WTC11 (cell line): ENCODE data around the gene C6orf52. TPM values are rescaled to one million over a fixed set of nuclear protein-coding genes. Genes with fewer than 3 reads are reported as not detected.

Source experiments
- ATAC-seq: fragments of 200-7000 bp; cut with Tn5 transposase; 2 replicates; pipeline ENCODE4 v1.10.0; 2021; ENCODE audit warnings: mild to moderate bottlenecking, moderate library complexity
- CTCF ChIA-PET: fragments of 300-600 bp; sonication (Branson Sonifier 250); formaldehyde crosslinking; loops from one replicate; lab custom pipeline; 2021; ENCODE audit warnings: antibody characterized with exemption; lab: Charles Lee
- POLR2A ChIA-PET: fragments of 350-600 bp; sonication (Branson Sonifier 250); formaldehyde crosslinking; loops from one replicate; lab custom pipeline; 2021; ENCODE audit warnings: antibody characterized with exemption; lab: Charles Lee
- DNase-seq: peaks from one replicate; pipeline ENCODE4 v3.0.0; 2021; ENCODE audit warnings: low spot score
- H3K27ac Mint-ChIP-seq: 2 replicates; pipeline ENCODE4 v1.8.0; 2021; ENCODE audit warnings: mixed read lengths
- H3K27me3 Mint-ChIP-seq: 2 replicates; pipeline ENCODE4 v1.8.0; 2021; ENCODE audit warnings: low read depth, mild to moderate bottlenecking, moderate library complexity, mixed read lengths
- H3K36me3 Mint-ChIP-seq: 2 replicates; pipeline ENCODE4 v1.8.0; 2021; ENCODE audit warnings: mixed read lengths
- H3K4me1 Mint-ChIP-seq: 2 replicates; pipeline ENCODE4 v1.8.0; 2022; ENCODE audit warnings: mixed read lengths
- H3K4me3 Mint-ChIP-seq: 2 replicates; pipeline ENCODE4 v1.8.0; 2021; ENCODE audit warnings: mild to moderate bottlenecking, moderate library complexity, mixed read lengths
- H3K9me3 Mint-ChIP-seq: 2 replicates; pipeline ENCODE4 v1.8.0; 2021; ENCODE audit warnings: mixed read lengths
- ATF1 ChIP-seq: sonication (generic); formaldehyde crosslinking; IDR thresholded peaks from 2 replicates; pipeline ENCODE4 v1.8.1; 2023; ENCODE audit warnings: mild to moderate bottlenecking, moderate library complexity, missing genetic modification reagents
- CBFB ChIP-seq: sonication (generic); formaldehyde crosslinking; IDR thresholded peaks from 2 replicates; pipeline ENCODE4 v1.8.1; 2022; ENCODE audit warnings: mild to moderate bottlenecking, low read depth, missing genetic modification reagents
- CREB1 ChIP-seq: sonication (generic); formaldehyde crosslinking; IDR thresholded peaks from 2 replicates; pipeline ENCODE4 v1.8.0; 2023; ENCODE audit warnings: mild to moderate bottlenecking, missing genetic modification reagents
- ELF4 ChIP-seq: sonication (generic); formaldehyde crosslinking; IDR thresholded peaks from 2 replicates; pipeline ENCODE4 v1.8.1; 2022; ENCODE audit warnings: low read depth, mild to moderate bottlenecking, moderate library complexity, missing genetic modification reagents
- EMX1 ChIP-seq: fragments of 250-450 bp; sonication (Bioruptor Pico); IDR thresholded peaks from 2 replicates; pipeline ENCODE4 v1.8.0; 2021; ENCODE audit warnings: mild to moderate bottlenecking
- HMGA2 ChIP-seq: fragments of 250-450 bp; sonication (Bioruptor Pico); IDR thresholded peaks from 2 replicates; pipeline ENCODE4 v1.4.0; 2021; ENCODE audit warnings: mild to moderate bottlenecking, moderate library complexity
- KAT7 ChIP-seq: sonication (generic); formaldehyde crosslinking; IDR thresholded peaks from 2 replicates; pipeline ENCODE4 v1.8.1; 2023; ENCODE audit warnings: missing genetic modification reagents, mild to moderate bottlenecking, borderline replicate concordance
- MYBL2 ChIP-seq: sonication (generic); formaldehyde crosslinking; IDR thresholded peaks from 2 replicates; pipeline ENCODE4 v1.8.1; 2023; ENCODE audit warnings: mild to moderate bottlenecking, moderate library complexity, missing genetic modification reagents
- NFATC4 ChIP-seq: fragments of 250-450 bp; sonication (Bioruptor Pico); IDR thresholded peaks from 2 replicates; pipeline ENCODE4 v1.9.0; 2021; ENCODE audit warnings: mild to moderate bottlenecking
- RELA ChIP-seq: sonication (generic); formaldehyde crosslinking; IDR thresholded peaks from 2 replicates; pipeline ENCODE4 v1.8.1; 2022; ENCODE audit warnings: missing genetic modification reagents, mild to moderate bottlenecking, borderline replicate concordance
- SMAD4 ChIP-seq: sonication (generic); formaldehyde crosslinking; IDR thresholded peaks from 2 replicates; pipeline ENCODE4 v1.8.0; 2022; ENCODE audit warnings: mild to moderate bottlenecking, missing genetic modification reagents
- SOX15 ChIP-seq: fragments of 250-450 bp; sonication (Bioruptor Pico); IDR thresholded peaks from 2 replicates; pipeline ENCODE4 v1.9.0; 2021; ENCODE audit warnings: mild to moderate bottlenecking
- TEAD4 ChIP-seq: sonication (generic); formaldehyde crosslinking; IDR thresholded peaks from 2 replicates; pipeline ENCODE4 v1.8.0; 2022; ENCODE audit warnings: mild to moderate bottlenecking, missing genetic modification reagents
- ZNF263 ChIP-seq: sonication (generic); formaldehyde crosslinking; IDR thresholded peaks from 2 replicates; pipeline ENCODE4 v1.8.1; 2022; ENCODE audit warnings: low read depth, mild to moderate bottlenecking, moderate library complexity, missing genetic modification reagents
- total RNA-seq: library from RNA; stranded (reverse); gene quantifications from 3 replicates; pipeline ENCODE4 v1.2.3, GENCODE V29; 2021
- TF ChIP-seq, protein P1 (sequence below): sonication (generic); formaldehyde crosslinking; IDR thresholded peaks from 2 replicates; pipeline ENCODE4 v1.8.1; 2022; ENCODE audit warnings: mild to moderate bottlenecking, moderate library complexity, missing genetic modification reagents
- TF ChIP-seq, protein P2 (sequence below): sonication (generic); formaldehyde crosslinking; IDR thresholded peaks from 2 replicates; pipeline ENCODE4 v1.8.0; 2022; ENCODE audit warnings: missing genetic modification reagents
- TF ChIP-seq, protein P3 (sequence below): sonication (generic); formaldehyde crosslinking; IDR thresholded peaks from 2 replicates; pipeline ENCODE4 v1.8.0; 2022; ENCODE audit warnings: mild to moderate bottlenecking, missing genetic modification reagents
- TF ChIP-seq, protein P4 (sequence below): sonication (generic); formaldehyde crosslinking; IDR thresholded peaks from 2 replicates; pipeline ENCODE4 v1.8.1; 2022; ENCODE audit warnings: low read depth, mild to moderate bottlenecking, moderate library complexity, missing genetic modification reagents, borderline replicate concordance
- TF ChIP-seq, protein P5 (sequence below): sonication (generic); formaldehyde crosslinking; IDR thresholded peaks from 2 replicates; pipeline ENCODE4 v1.8.0; 2023; ENCODE audit warnings: missing genetic modification reagents
- TF ChIP-seq, protein P6 (sequence below): sonication (generic); formaldehyde crosslinking; IDR thresholded peaks from 2 replicates; pipeline ENCODE4 v1.8.1; 2023; ENCODE audit warnings: mild to moderate bottlenecking, missing genetic modification reagents, moderate library complexity
- TF ChIP-seq, protein P7 (sequence below): sonication (generic); formaldehyde crosslinking; IDR thresholded peaks from 2 replicates; pipeline ENCODE4 v1.8.0; 2022; ENCODE audit warnings: mild to moderate bottlenecking, missing genetic modification reagents
- TF ChIP-seq, protein P8 (sequence below): sonication (generic); formaldehyde crosslinking; IDR thresholded peaks from 2 replicates; pipeline ENCODE4 v1.8.1; 2022; ENCODE audit warnings: missing genetic modification reagents, borderline replicate concordance
- TF ChIP-seq, protein P9 (sequence below): sonication (generic); formaldehyde crosslinking; IDR thresholded peaks from 2 replicates; pipeline ENCODE4 v1.8.1; 2023; ENCODE audit warnings: mild to moderate bottlenecking, missing genetic modification reagents

The C6orf52 gene
- total RNA-seq, 1 experiment from 2014 or later = 0.42 TPM

DNA sequence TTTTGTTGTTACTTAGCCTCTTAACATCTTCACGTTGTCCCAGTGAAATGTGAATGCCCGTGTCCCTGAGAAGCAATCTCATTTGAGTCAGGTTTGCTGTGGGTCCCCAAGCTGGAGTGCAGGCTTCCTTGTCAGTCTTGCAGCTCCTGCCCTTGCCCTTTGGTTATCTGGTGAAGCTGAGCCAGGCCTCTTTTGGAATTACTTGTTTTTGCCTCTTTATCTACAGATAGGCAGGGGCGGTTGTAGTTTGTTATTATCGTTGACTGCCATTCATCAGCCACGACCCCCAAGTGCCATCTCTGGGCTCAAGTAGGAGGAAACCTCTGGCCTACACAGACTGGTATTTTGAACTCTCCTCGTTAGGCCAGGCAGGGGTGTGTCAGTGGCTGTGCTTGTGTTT, 30.6 kb upstream of the C6orf52 start:
- Mint-ChIP-seq H3K9me3 (peaks cover 8% of the 10 kb centered on the region; the same call in 1 of the 2 replicates), H3K27ac (peak overlapping the region; percentile 89), H3K4me1 (peaks cover 28% of the 10 kb centered on the region), H3K36me3 (peaks cover 33% of the 10 kb centered on the region), H3K27me3 (no peaks in the 10 kb centered on the region), H3K4me3 (no peak overlapping the region)
- CTCF ChIA-PET = interaction anchor here (2.3 kb wide), 1 partner anchor 259 kb away, joined by 6 read pairs; no protein-coding TSS in a partner anchor
- TF ChIP-seq HMGA2 (CRISPR knock-in tag) = no peak
- no peak for TF ChIP-seq CREB1
- no peak for TF ChIP-seq MYBL2 (CRISPR knock-in tag)
- TF ChIP-seq NFATC4 (CRISPR knock-in tag) = no peak
- no peak for TF ChIP-seq RELA (CRISPR knock-in tag)
- no peak for TF ChIP-seq TEAD4 (CRISPR knock-in tag)
- TF ChIP-seq, protein P1, sequence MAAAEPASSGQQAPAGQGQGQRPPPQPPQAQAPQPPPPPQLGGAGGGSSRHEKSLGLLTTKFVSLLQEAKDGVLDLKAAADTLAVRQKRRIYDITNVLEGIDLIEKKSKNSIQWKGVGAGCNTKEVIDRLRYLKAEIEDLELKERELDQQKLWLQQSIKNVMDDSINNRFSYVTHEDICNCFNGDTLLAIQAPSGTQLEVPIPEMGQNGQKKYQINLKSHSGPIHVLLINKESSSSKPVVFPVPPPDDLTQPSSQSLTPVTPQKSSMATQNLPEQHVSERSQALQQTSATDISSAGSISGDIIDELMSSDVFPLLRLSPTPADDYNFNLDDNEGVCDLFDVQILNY = no peak
- DNase-seq = no peak
- no peak for ATAC-seq
- POLR2A ChIA-PET = no interaction called here

DNA sequence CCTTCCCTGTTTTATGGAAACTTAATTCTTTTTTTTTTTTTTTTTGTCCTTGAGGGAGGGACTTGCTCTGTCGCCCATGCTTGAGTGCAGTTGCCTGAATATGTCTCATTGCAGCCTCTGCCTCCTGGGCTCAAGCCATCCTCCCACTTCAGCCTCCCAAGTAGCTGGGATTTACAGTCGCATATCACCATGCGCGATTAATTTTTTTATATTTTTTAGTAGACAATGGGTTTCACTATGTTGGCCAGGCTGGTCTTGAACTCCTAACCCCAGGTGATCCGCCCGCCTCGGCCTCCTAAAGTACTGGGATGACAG, 29.1 kb upstream of the C6orf52 start:
- Mint-ChIP-seq H3K27me3 (no peaks in the 10 kb centered on the region), H3K9me3 (peaks cover 20% of the 10 kb centered on the region), H3K27ac (peak overlapping the region; percentile 99), H3K4me1 (peaks cover 28% of the 10 kb centered on the region), H3K36me3 (peaks cover 34% of the 10 kb centered on the region), H3K4me3 (peak overlapping the region; percentile 97)
- no peak for DNase-seq
- ChIA-PET CTCF (interaction anchor here (0.9 to 1.6 kb wide), 2 partner anchors 17 to 36 kb away, joined by 4 to 6 read pairs; no protein-coding TSS in a partner anchor), POLR2A (interaction anchor here (0.6 to 1.0 kb wide), 2 partner anchors 28 to 64 kb away, joined by 4 to 6 read pairs; partner anchors contain the start of genes C6orf52 and PAK1IP1)
- ATAC-seq = no peak
- TF ChIP-seq, protein P2, sequence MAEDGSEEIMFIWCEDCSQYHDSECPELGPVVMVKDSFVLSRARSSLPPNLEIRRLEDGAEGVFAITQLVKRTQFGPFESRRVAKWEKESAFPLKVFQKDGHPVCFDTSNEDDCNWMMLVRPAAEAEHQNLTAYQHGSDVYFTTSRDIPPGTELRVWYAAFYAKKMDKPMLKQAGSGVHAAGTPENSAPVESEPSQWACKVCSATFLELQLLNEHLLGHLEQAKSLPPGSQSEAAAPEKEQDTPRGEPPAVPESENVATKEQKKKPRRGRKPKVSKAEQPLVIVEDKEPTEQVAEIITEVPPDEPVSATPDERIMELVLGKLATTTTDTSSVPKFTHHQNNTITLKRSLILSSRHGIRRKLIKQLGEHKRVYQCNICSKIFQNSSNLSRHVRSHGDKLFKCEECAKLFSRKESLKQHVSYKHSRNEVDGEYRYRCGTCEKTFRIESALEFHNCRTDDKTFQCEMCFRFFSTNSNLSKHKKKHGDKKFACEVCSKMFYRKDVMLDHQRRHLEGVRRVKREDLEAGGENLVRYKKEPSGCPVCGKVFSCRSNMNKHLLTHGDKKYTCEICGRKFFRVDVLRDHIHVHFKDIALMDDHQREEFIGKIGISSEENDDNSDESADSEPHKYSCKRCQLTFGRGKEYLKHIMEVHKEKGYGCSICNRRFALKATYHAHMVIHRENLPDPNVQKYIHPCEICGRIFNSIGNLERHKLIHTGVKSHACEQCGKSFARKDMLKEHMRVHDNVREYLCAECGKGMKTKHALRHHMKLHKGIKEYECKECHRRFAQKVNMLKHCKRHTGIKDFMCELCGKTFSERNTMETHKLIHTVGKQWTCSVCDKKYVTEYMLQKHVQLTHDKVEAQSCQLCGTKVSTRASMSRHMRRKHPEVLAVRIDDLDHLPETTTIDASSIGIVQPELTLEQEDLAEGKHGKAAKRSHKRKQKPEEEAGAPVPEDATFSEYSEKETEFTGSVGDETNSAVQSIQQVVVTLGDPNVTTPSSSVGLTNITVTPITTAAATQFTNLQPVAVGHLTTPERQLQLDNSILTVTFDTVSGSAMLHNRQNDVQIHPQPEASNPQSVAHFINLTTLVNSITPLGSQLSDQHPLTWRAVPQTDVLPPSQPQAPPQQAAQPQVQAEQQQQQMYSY (CRISPR knock-in tag) = no peak
- TF ChIP-seq, protein P3, sequence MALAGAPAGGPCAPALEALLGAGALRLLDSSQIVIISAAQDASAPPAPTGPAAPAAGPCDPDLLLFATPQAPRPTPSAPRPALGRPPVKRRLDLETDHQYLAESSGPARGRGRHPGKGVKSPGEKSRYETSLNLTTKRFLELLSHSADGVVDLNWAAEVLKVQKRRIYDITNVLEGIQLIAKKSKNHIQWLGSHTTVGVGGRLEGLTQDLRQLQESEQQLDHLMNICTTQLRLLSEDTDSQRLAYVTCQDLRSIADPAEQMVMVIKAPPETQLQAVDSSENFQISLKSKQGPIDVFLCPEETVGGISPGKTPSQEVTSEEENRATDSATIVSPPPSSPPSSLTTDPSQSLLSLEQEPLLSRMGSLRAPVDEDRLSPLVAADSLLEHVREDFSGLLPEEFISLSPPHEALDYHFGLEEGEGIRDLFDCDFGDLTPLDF (CRISPR knock-in tag) = no peak
- TF ChIP-seq EMX1 (CRISPR knock-in tag) = no peak
- TF ChIP-seq, protein P4, sequence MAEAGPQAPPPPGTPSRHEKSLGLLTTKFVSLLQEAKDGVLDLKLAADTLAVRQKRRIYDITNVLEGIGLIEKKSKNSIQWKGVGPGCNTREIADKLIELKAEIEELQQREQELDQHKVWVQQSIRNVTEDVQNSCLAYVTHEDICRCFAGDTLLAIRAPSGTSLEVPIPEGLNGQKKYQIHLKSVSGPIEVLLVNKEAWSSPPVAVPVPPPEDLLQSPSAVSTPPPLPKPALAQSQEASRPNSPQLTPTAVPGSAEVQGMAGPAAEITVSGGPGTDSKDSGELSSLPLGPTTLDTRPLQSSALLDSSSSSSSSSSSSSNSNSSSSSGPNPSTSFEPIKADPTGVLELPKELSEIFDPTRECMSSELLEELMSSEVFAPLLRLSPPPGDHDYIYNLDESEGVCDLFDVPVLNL = no peak
- TF ChIP-seq, protein P5, sequence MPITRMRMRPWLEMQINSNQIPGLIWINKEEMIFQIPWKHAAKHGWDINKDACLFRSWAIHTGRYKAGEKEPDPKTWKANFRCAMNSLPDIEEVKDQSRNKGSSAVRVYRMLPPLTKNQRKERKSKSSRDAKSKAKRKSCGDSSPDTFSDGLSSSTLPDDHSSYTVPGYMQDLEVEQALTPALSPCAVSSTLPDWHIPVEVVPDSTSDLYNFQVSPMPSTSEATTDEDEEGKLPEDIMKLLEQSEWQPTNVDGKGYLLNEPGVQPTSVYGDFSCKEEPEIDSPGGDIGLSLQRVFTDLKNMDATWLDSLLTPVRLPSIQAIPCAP (CRISPR knock-in tag) = no peak
- TF ChIP-seq SMAD4 (CRISPR knock-in tag) = no peak
- no peak for TF ChIP-seq ATF1
- TF ChIP-seq NFATC4 (CRISPR knock-in tag) = no peak
- TF ChIP-seq SOX15 = no peak
- no peak for TF ChIP-seq KAT7
- no peak for TF ChIP-seq CBFB
- TF ChIP-seq, protein P6, sequence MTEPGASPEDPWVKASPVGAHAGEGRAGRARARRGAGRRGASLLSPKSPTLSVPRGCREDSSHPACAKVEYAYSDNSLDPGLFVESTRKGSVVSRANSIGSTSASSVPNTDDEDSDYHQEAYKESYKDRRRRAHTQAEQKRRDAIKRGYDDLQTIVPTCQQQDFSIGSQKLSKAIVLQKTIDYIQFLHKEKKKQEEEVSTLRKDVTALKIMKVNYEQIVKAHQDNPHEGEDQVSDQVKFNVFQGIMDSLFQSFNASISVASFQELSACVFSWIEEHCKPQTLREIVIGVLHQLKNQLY (CRISPR knock-in tag) = no peak
- TF ChIP-seq, protein P7, sequence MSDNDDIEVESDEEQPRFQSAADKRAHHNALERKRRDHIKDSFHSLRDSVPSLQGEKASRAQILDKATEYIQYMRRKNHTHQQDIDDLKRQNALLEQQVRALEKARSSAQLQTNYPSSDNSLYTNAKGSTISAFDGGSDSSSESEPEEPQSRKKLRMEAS = no peak
- no peak for TF ChIP-seq ZNF263 (CRISPR knock-in tag)
- TF ChIP-seq, protein P8, sequence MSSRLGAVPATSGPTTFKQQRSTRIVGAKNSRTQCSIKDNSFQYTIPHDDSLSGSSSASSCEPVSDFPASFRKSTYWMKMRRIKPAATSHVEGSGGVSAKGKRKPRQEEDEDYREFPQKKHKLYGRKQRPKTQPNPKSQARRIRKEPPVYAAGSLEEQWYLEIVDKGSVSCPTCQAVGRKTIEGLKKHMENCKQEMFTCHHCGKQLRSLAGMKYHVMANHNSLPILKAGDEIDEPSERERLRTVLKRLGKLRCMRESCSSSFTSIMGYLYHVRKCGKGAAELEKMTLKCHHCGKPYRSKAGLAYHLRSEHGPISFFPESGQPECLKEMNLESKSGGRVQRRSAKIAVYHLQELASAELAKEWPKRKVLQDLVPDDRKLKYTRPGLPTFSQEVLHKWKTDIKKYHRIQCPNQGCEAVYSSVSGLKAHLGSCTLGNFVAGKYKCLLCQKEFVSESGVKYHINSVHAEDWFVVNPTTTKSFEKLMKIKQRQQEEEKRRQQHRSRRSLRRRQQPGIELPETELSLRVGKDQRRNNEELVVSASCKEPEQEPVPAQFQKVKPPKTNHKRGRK (CRISPR knock-in tag) = no peak
- TF ChIP-seq TEAD4 (CRISPR knock-in tag) = no peak
- no peak for TF ChIP-seq ELF4 (CRISPR knock-in tag)
- TF ChIP-seq MYBL2 (CRISPR knock-in tag) = no peak
- TF ChIP-seq, protein P9, sequence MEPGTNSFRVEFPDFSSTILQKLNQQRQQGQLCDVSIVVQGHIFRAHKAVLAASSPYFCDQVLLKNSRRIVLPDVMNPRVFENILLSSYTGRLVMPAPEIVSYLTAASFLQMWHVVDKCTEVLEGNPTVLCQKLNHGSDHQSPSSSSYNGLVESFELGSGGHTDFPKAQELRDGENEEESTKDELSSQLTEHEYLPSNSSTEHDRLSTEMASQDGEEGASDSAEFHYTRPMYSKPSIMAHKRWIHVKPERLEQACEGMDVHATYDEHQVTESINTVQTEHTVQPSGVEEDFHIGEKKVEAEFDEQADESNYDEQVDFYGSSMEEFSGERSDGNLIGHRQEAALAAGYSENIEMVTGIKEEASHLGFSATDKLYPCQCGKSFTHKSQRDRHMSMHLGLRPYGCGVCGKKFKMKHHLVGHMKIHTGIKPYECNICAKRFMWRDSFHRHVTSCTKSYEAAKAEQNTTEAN = no peak
